ENCODE measurements around the gene MOB3C.

GRCh38 chr1:46603481-46603857 is 13.1 kb downstream of the MOB3C start:
- TF ChIP-seq CTCF (conservative IDR thresholded peaks at IDR 0.05; ENCODE audit: low read length) (no peak), EZH2phosphoT487 (IDR thresholded peaks at IDR 0.05; ENCODE audit: borderline replicate concordance, low read depth, low read length) (no peak)

Data from OCI-LY7 (cell line).